Measurements from ENCODE around the gene VKORC1.
"Not testable (repeated sequence)": the region's sequence is repeated elsewhere in the genome, so short reads cannot be mapped to it uniquely, and the experiment has no call there.

Gene VKORC1

GRCh38 chr16:31094424-31095120 is at the start of gene VKORC1:
Gene VKORC1, minus strand, starts transcription at chr16:31094797. Its CDS starts 68 bp downstream, at chr16:31094729.
- TF ChIP-seq CTCF (conservative IDR thresholded peaks at IDR 0.05; ENCODE audit: control insufficient read depth, insufficient read depth, low read depth, low read length): no peak
- peak within 1 kb of the TSS; percentile 94 for H3K4me3 ChIP-seq (ENCODE audit: control insufficient read depth, low read depth, low read length)
- peak; percentile 98 for DNase-seq (ENCODE audit: low read depth)

DNA sequence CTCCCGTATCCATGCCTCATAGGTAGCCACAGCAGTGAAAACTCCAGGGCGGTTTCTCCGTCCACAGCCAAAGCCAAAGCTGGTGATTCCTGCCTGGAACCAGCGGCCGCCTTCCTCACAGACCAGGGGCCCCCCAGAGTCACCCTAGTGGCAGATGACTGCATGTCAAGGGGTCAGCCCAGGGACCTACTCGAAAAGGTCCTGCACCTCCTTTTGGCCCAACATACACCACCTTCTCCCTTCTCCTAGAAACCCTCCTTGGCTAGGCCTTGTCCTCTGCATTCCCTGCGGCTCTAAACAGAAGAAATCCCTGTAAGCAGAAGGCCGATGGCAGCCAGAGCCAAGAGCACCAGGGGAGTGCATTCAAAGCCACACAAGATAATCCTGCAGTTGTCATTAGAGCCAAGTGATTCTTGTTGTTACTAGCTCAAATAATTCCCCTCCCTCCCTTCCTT is 49.1 kb upstream of the VKORC1 start:
- no peak overlapping the region for H3K4me3 ChIP-seq (ENCODE audit: control insufficient read depth, low read depth, low read length)
- DNase-seq (ENCODE audit: low read depth): no peak
- no peak for TF ChIP-seq CTCF (conservative IDR thresholded peaks at IDR 0.05; ENCODE audit: control insufficient read depth, insufficient read depth, low read depth, low read length)

GRCh38 chr16:31143011-31143693 is 48.6 kb upstream of the VKORC1 start:
- DNase-seq (ENCODE audit: low read depth): no peak
- H3K4me3 ChIP-seq (ENCODE audit: control insufficient read depth, low read depth, low read length): no peak overlapping the region

DNA sequence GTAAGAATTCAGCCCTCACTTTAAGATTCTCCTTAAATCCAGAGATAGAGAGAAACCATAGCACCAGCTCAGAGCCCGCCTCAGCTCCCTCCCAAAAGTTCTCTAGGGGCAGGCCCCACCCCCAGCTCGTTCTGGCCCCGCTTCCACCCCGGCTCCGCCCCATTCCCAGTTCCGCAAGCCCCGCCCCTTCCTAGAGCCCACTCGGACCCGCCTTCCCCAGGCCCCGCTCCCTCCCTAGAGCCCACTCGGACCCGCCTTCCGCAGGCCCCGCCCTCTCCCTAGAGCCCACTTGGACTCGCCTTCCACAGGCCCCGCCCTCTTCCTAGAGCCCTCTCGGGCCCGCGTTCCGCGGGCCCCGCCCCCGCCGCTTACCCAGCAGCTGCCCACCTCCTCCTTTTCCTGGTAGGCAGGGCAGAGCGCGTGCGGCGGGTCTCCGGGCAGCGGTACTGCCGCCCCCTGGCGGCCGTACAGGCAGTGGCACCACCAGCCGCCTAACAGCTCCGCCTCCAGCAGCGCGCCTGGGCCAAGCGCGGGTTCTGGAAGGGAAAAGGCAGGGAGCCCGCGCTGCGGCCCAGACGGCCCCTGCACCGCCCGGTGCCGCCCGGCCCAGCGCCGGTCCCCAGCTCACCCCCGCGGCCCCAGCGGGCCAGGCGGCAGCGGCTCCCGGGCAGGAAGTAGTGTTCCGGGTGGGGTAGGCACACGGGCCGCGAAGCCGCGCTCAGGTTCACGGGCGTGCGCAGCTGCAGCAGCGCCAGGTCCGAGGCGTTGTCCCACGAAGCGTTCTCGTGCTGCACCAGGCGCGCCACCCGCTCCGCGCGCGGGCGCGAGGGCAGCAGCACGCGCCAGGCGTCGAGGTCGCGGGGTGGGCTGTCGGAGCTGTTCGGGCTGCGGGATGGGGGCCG is 47.8 kb upstream of the VKORC1 start:
- peak; percentile 98 for DNase-seq (ENCODE audit: low read depth)
- TF ChIP-seq CTCF (conservative IDR thresholded peaks at IDR 0.05; ENCODE audit: control insufficient read depth, insufficient read depth, low read depth, low read length): peak; percentile 66

More at GRCh38 chr16:31143011-31143693, 48.6 kb upstream of the VKORC1 start:
- no peak for TF ChIP-seq CTCF (conservative IDR thresholded peaks at IDR 0.05; ENCODE audit: control insufficient read depth, insufficient read depth, low read depth, low read length)

GRCh38 chr16:31141489-31142108 is 47.0 kb upstream of the VKORC1 start:
- no peak for TF ChIP-seq CTCF (conservative IDR thresholded peaks at IDR 0.05; ENCODE audit: control insufficient read depth, insufficient read depth, low read depth, low read length)
- peak; percentile 68 for DNase-seq (ENCODE audit: low read depth)
- peak overlapping the region; percentile 20 for H3K4me3 ChIP-seq (ENCODE audit: control insufficient read depth, low read depth, low read length)

More for the DNA sequence above, 47.8 kb upstream of the VKORC1 start:
- H3K4me3 ChIP-seq (ENCODE audit: control insufficient read depth, low read depth, low read length): peak overlapping the region; percentile 20

- DNase-seq (ENCODE audit: low read depth); H3K4me3 ChIP-seq (ENCODE audit: control insufficient read depth, low read depth, low read length): not testable (repeated sequence)
Measured at GRCh38 chr16:31141071-31141469, 46.5 kb upstream of the VKORC1 start.

Measured in fibroblast of mammary gland (primary cell).